ENCODE data around the gene ZNF462. TPM values are rescaled to one million over a fixed set of nuclear protein-coding genes. Genes with fewer than 3 reads are reported as not detected.

The ZNF462 gene
- 23.7 TPM for polyA plus RNA-seq (2013, experiment 1 of 2)
- polyA plus RNA-seq (2013, experiment 2 of 2) = 26.0 TPM

GRCh38 chr9:106862821-106863720, at the start of gene ZNF462:
Gene ZNF462, plus strand, starts transcription at chr9:106863166. Its CDS starts 60,218 bp downstream, at chr9:106923384.
- H3K9ac ChIP-seq (ENCODE audit: low read depth, low read length, poor library complexity) = peak within 1 kb of the TSS; percentile 95
- peaks cover 0 to 27% of the 10 kb centered on the region in 2 donors for H3K36me3 ChIP-seq (replicated peaks in 1 of 2; ENCODE audit: control insufficient read depth in 2 of 2, insufficient read depth in 2 of 2, low read length in 2 of 2)
- H4K8ac ChIP-seq (ENCODE audit: low read depth, low read length) = no peak within 1 kb of the TSS
- no peaks in the 10 kb centered on the region for H3K27me3 ChIP-seq (ENCODE audit: control insufficient read depth in 3 of 3, insufficient read depth in 3 of 3, low read depth in 1 of 3, low read length in 3 of 3)
- H2BK5ac ChIP-seq (ENCODE audit: low read length) = peak within 1 kb of the TSS; percentile 97
- peak within 1 kb of the TSS; percentile 76 for H3K23ac ChIP-seq (ENCODE audit: low read depth, low read length, poor library complexity)
- peak within 1 kb of the TSS; percentile 96 for H3K18ac ChIP-seq (ENCODE audit: low read length)
- peaks cover 2 to 4% of the 10 kb centered on the region in 2 donors for H3K4me1 ChIP-seq (ENCODE audit: control insufficient read depth in 2 of 2, insufficient read depth in 1 of 2, low read depth in 1 of 2, low read length in 2 of 2)
- H3K9me3 ChIP-seq (replicated peaks in 1 of 2; ENCODE audit: control insufficient read depth in 2 of 2, insufficient read depth in 1 of 2, low read depth in 1 of 2, low read length in 2 of 2) = peaks cover 0 to 45% of the 10 kb centered on the region in 2 donors
- H2BK12ac ChIP-seq (ENCODE audit: low read length) = no peak within 1 kb of the TSS
- WGBS, 2 donors (ENCODE audit: extremely low coverage in 2 of 2, insufficient read length in 2 of 2, insufficient replicate concordance in 1 of 2) = no CpG with 5 or more reads among the region's 33 CpGs
- peak; percentile 47 for DNase-seq (ENCODE audit: low spot score)
- peak within 1 kb of the TSS; percentile 83 for H3K27ac ChIP-seq (replicated peaks; ENCODE audit: low read length)
- peak within 1 kb of the TSS; percentile 59 for H3K4me2 ChIP-seq (ENCODE audit: insufficient read depth, low read length, poor library complexity, severe bottlenecking)
- peak within 1 kb of the TSS; percentile 43 for H3K4ac ChIP-seq (ENCODE audit: low read length)
- H3K4me3 ChIP-seq (ENCODE audit: low read length in 2 of 2) = peak within 1 kb of the TSS; percentile 94
- H2BK15ac ChIP-seq (ENCODE audit: low read length) = peak within 1 kb of the TSS; percentile 32
- H4K91ac ChIP-seq (ENCODE audit: low read depth, low read length, poor library complexity) = peak within 1 kb of the TSS; percentile 44
- H2AFZ ChIP-seq (ENCODE audit: low read length) = peak within 1 kb of the TSS; percentile 86
- H3K14ac ChIP-seq (ENCODE audit: low read length) = no peak within 1 kb of the TSS
- H2BK120ac ChIP-seq (ENCODE audit: low read depth, low read length) = peak within 1 kb of the TSS; percentile 90
- H3K79me1 ChIP-seq (ENCODE audit: low read depth, low read length) = no peaks in the 10 kb centered on the region
- H2AK5ac ChIP-seq (ENCODE audit: low read depth, low read length) = peak within 1 kb of the TSS; percentile 92

GRCh38 chr9:106816524-106816923, 46.4 kb upstream of the ZNF462 start:
- H3K4me1 ChIP-seq (ENCODE audit: control insufficient read depth in 2 of 2, insufficient read depth in 1 of 2, low read depth in 1 of 2, low read length in 2 of 2) = no peaks in the 10 kb centered on the region
- H3K4me3 ChIP-seq (ENCODE audit: low read length in 2 of 2) = no peak overlapping the region
- no peaks in the 10 kb centered on the region for H3K27me3 ChIP-seq (ENCODE audit: control insufficient read depth in 3 of 3, insufficient read depth in 3 of 3, low read depth in 1 of 3, low read length in 3 of 3)
- H2BK15ac ChIP-seq (ENCODE audit: low read length) = no peak overlapping the region
- H2BK5ac ChIP-seq (ENCODE audit: low read length) = no peak overlapping the region
- no peak overlapping the region for H3K4ac ChIP-seq (ENCODE audit: low read length)
- no peak overlapping the region for H3K9ac ChIP-seq (ENCODE audit: low read depth, low read length, poor library complexity)
- WGBS, 2 donors (ENCODE audit: extremely low coverage in 2 of 2, insufficient read length in 2 of 2, insufficient replicate concordance in 1 of 2) = no CpG with 5 or more reads among the region's 2 CpGs
- no peak overlapping the region for H3K27ac ChIP-seq (replicated peaks; ENCODE audit: low read length)
- H3K18ac ChIP-seq (ENCODE audit: low read length) = no peak overlapping the region
- no peak overlapping the region for H4K91ac ChIP-seq (ENCODE audit: low read depth, low read length, poor library complexity)
- H2AFZ ChIP-seq (ENCODE audit: low read length) = no peak overlapping the region
- H3K9me3 ChIP-seq (replicated peaks in 1 of 2; ENCODE audit: control insufficient read depth in 2 of 2, insufficient read depth in 1 of 2, low read depth in 1 of 2, low read length in 2 of 2) = no peaks in the 10 kb centered on the region
- H3K23ac ChIP-seq (ENCODE audit: low read depth, low read length, poor library complexity) = no peak overlapping the region
- no peaks in the 10 kb centered on the region for H3K36me3 ChIP-seq (replicated peaks in 1 of 2; ENCODE audit: control insufficient read depth in 2 of 2, insufficient read depth in 2 of 2, low read length in 2 of 2)
- H2BK120ac ChIP-seq (ENCODE audit: low read depth, low read length) = no peak overlapping the region
- DNase-seq (ENCODE audit: low spot score) = no peak
- H3K14ac ChIP-seq (ENCODE audit: low read length) = no peak overlapping the region
- no peak overlapping the region for H2BK12ac ChIP-seq (ENCODE audit: low read length)
- no peak overlapping the region for H2AK5ac ChIP-seq (ENCODE audit: low read depth, low read length)
- H3K79me1 ChIP-seq (ENCODE audit: low read depth, low read length) = no peaks in the 10 kb centered on the region
- H4K8ac ChIP-seq (ENCODE audit: low read depth, low read length) = no peak overlapping the region
- H3K4me2 ChIP-seq (ENCODE audit: insufficient read depth, low read length, poor library complexity, severe bottlenecking) = no peak overlapping the region

GRCh38 chr9:106818034-106818433, 44.9 kb upstream of the ZNF462 start:
- H3K4me1 ChIP-seq (ENCODE audit: control insufficient read depth in 2 of 2, insufficient read depth in 1 of 2, low read depth in 1 of 2, low read length in 2 of 2) = no peaks in the 10 kb centered on the region
- H3K4ac ChIP-seq (ENCODE audit: low read length) = no peak overlapping the region
- no peak overlapping the region for H3K18ac ChIP-seq (ENCODE audit: low read length)
- no peak overlapping the region for H2BK5ac ChIP-seq (ENCODE audit: low read length)
- H3K9me3 ChIP-seq (replicated peaks in 1 of 2; ENCODE audit: control insufficient read depth in 2 of 2, insufficient read depth in 1 of 2, low read depth in 1 of 2, low read length in 2 of 2) = peaks cover 0 to 4% of the 10 kb centered on the region in 2 donors
- no peaks in the 10 kb centered on the region for H3K27me3 ChIP-seq (ENCODE audit: control insufficient read depth in 3 of 3, insufficient read depth in 3 of 3, low read depth in 1 of 3, low read length in 3 of 3)
- H4K8ac ChIP-seq (ENCODE audit: low read depth, low read length) = no peak overlapping the region
- H3K36me3 ChIP-seq (replicated peaks in 1 of 2; ENCODE audit: control insufficient read depth in 2 of 2, insufficient read depth in 2 of 2, low read length in 2 of 2) = no peaks in the 10 kb centered on the region
- no peak overlapping the region for H2BK120ac ChIP-seq (ENCODE audit: low read depth, low read length)
- no peak overlapping the region for H3K9ac ChIP-seq (ENCODE audit: low read depth, low read length, poor library complexity)
- H2AK5ac ChIP-seq (ENCODE audit: low read depth, low read length) = no peak overlapping the region
- no peak overlapping the region for H3K27ac ChIP-seq (replicated peaks; ENCODE audit: low read length)
- H3K14ac ChIP-seq (ENCODE audit: low read length) = no peak overlapping the region
- H2BK15ac ChIP-seq (ENCODE audit: low read length) = no peak overlapping the region
- H2BK12ac ChIP-seq (ENCODE audit: low read length) = no peak overlapping the region
- no peaks in the 10 kb centered on the region for H3K79me1 ChIP-seq (ENCODE audit: low read depth, low read length)
- H3K23ac ChIP-seq (ENCODE audit: low read depth, low read length, poor library complexity) = no peak overlapping the region
- DNase-seq (ENCODE audit: low spot score) = no peak
- WGBS, 2 donors (ENCODE audit: extremely low coverage in 2 of 2, insufficient read length in 2 of 2, insufficient replicate concordance in 1 of 2) = no CpG with 5 or more reads among the region's 5 CpGs
- H4K91ac ChIP-seq (ENCODE audit: low read depth, low read length, poor library complexity) = no peak overlapping the region
- no peak overlapping the region for H3K4me3 ChIP-seq (ENCODE audit: low read length in 2 of 2)
- H3K4me2 ChIP-seq (ENCODE audit: insufficient read depth, low read length, poor library complexity, severe bottlenecking) = no peak overlapping the region
- no peak overlapping the region for H2AFZ ChIP-seq (ENCODE audit: low read length)

GRCh38 chr9:106820866-106821265, 42.1 kb upstream of the ZNF462 start:
- Histone ChIP-seq H2BK5ac (ENCODE audit: low read length) (no peak overlapping the region), H3K4me3 (ENCODE audit: low read length in 2 of 2) (no peak overlapping the region), H3K27me3 (ENCODE audit: control insufficient read depth in 3 of 3, insufficient read depth in 3 of 3, low read depth in 1 of 3, low read length in 3 of 3) (no peaks in the 10 kb centered on the region), H3K4me2 (ENCODE audit: insufficient read depth, low read length, poor library complexity, severe bottlenecking) (no peak overlapping the region), H3K27ac (replicated peaks; ENCODE audit: low read length) (no peak overlapping the region), H3K36me3 (replicated peaks in 1 of 2; ENCODE audit: control insufficient read depth in 2 of 2, insufficient read depth in 2 of 2, low read length in 2 of 2) (no peaks in the 10 kb centered on the region), H4K91ac (ENCODE audit: low read depth, low read length, poor library complexity) (no peak overlapping the region), H3K14ac (ENCODE audit: low read length) (no peak overlapping the region), H3K9ac (ENCODE audit: low read depth, low read length, poor library complexity) (no peak overlapping the region), H3K18ac (ENCODE audit: low read length) (no peak overlapping the region), H2BK15ac (ENCODE audit: low read length) (no peak overlapping the region), H4K8ac (ENCODE audit: low read depth, low read length) (no peak overlapping the region), H2AFZ (ENCODE audit: low read length) (no peak overlapping the region), H3K4ac (ENCODE audit: low read length) (no peak overlapping the region), H3K9me3 (replicated peaks in 1 of 2; ENCODE audit: control insufficient read depth in 2 of 2, insufficient read depth in 1 of 2, low read depth in 1 of 2, low read length in 2 of 2) (peaks cover 0 to 4% of the 10 kb centered on the region in 2 donors), H3K23ac (ENCODE audit: low read depth, low read length, poor library complexity) (no peak overlapping the region), H2BK120ac (ENCODE audit: low read depth, low read length) (no peak overlapping the region), H3K79me1 (ENCODE audit: low read depth, low read length) (no peaks in the 10 kb centered on the region), H2BK12ac (ENCODE audit: low read length) (no peak overlapping the region), H3K4me1 (ENCODE audit: control insufficient read depth in 2 of 2, insufficient read depth in 1 of 2, low read depth in 1 of 2, low read length in 2 of 2) (no peaks in the 10 kb centered on the region), H2AK5ac (ENCODE audit: low read depth, low read length) (no peak overlapping the region)
- DNase-seq (ENCODE audit: low spot score) = no peak
- no CpG with 5 or more reads among the region's 1 CpG for WGBS, 2 donors (ENCODE audit: extremely low coverage in 2 of 2, insufficient read length in 2 of 2, insufficient replicate concordance in 1 of 2)

Data from neuronal stem cell (in vitro differentiated cells).